HepG2 (cell line): ENCODE measurements around the gene RHO. TPM values are rescaled to one million over a fixed set of nuclear protein-coding genes. Genes with fewer than 3 reads are reported as not detected.

Experiments
- ATAC-seq: fragments of 200-7000 bp; cut with Tn5 transposase; 3 replicates; pipeline ENCODE4 v1.9.1; 2020; ENCODE audit warnings: mild to moderate bottlenecking, moderate library complexity
- BruUV-seq: library from RNA; stranded (reverse); fragments of 400-500 nt; replicated peaks from 2 replicates; lab custom pipeline; 2021; lab: Mats Ljungman, UMichigan
- CTCF ChIA-PET: fragments of 300-600 bp; formaldehyde crosslinking; extraction: SDS; loops from one replicate; lab custom pipeline; 2021; ENCODE audit warnings: low total read pairs, inconsistent platforms, low intra/inter-chr PET ratio; lab: Yijun Ruan, JAX
- POLR2A ChIA-PET: fragments of 350-600 bp; sonication (Branson Sonifier 250); formaldehyde crosslinking; loops from one replicate; lab custom pipeline; 2020; ENCODE audit warnings: antibody characterized with exemption, inconsistent platforms; lab: Yijun Ruan, JAX
- DNase-seq: peaks from one replicate; pipeline ENCODE4 v3.0.0-alpha.2; 2015; ENCODE audit warnings: low spot score
- FAIRE-seq: peaks from 3 replicates; lab custom pipeline; 2011; peaks lifted over from hg19 to GRCh38; lab: Jason Lieb, UNC
- H2AFZ ChIP-seq: one replicate; pipeline ENCODE4 v1.6.1; 2011; ENCODE audit warnings: low read length, inconsistent platforms
- H3K27ac ChIP-seq: fragments of 300-600 bp; 3 replicates; pipeline ENCODE4 v1.8.0; 2011; ENCODE audit warnings: mixed run types, mild to moderate bottlenecking, mixed read lengths, low read length, inconsistent platforms; ENCODE audit not compliant: insufficient read depth; ENCODE audit errors: extremely low read length
- H3K27me3 ChIP-seq, 2 experiments: fragments of 200-600 bp in 1 of 2; 2 replicates in 1 of 2; 3 replicates in 1 of 2; pipeline versions ENCODE4 v1.6.0 to v1.8.0; 2011; ENCODE audit warnings: low read length in 2 of 2, mild to moderate bottlenecking in 2 of 2, moderate library complexity in 2 of 2, inconsistent platforms in 1 of 2; ENCODE audit not compliant: insufficient read depth in 2 of 2, control insufficient read depth in 1 of 2
- H3K36me3 ChIP-seq, 2 experiments: fragments of 200-600 bp in 1 of 2; replicated peaks in 1 of 2; 2 replicates in 1 of 2; 3 replicates in 1 of 2; pipeline versions ENCODE4 v1.5.1 to v1.8.0; 2011; ENCODE audit warnings: low read length in 2 of 2, inconsistent platforms in 1 of 2; ENCODE audit not compliant: insufficient read depth in 2 of 2, control insufficient read depth in 1 of 2
- H3K4me1 ChIP-seq: 2 replicates; pipeline ENCODE4 v1.5.1; 2012; ENCODE audit warnings: low read length, inconsistent platforms; ENCODE audit not compliant: insufficient read depth
- H3K4me2 ChIP-seq: 2 replicates; pipeline ENCODE4 v1.6.0; 2011; ENCODE audit warnings: low read depth, low read length, inconsistent platforms
- H3K4me3 ChIP-seq, 3 experiments: fragments of 200-600 bp in 1 of 3; sonication (generic), shearing (Covaris generic) in 1 of 3; replicated peaks in 1 of 3; 2 replicates each; pipeline ENCODE4 v1.5.1; 2011 to 2016; ENCODE audit warnings: low read length in 3 of 3, inconsistent platforms in 2 of 3, low read depth in 2 of 3, mild to moderate bottlenecking in 2 of 3, control low read depth in 1 of 3, mixed read lengths in 1 of 3; ENCODE audit not compliant: insufficient read depth in 1 of 3
- H3K79me2 ChIP-seq: one replicate; pipeline ENCODE4 v1.6.1; 2011; ENCODE audit warnings: low read length, inconsistent platforms; ENCODE audit not compliant: insufficient read depth
- H3K9ac ChIP-seq: 2 replicates; pipeline ENCODE4 v1.6.0; 2011; ENCODE audit warnings: mild to moderate bottlenecking, low read depth, low read length, inconsistent platforms; ENCODE audit not compliant: insufficient read depth
- H3K9me3 ChIP-seq: 2 replicates; pipeline ENCODE4 v1.5.1; 2012; ENCODE audit warnings: mild to moderate bottlenecking, low read length
- H4K20me1 ChIP-seq: 2 replicates; pipeline ENCODE4 v1.6.0; 2011; ENCODE audit warnings: inconsistent platforms, mild to moderate bottlenecking, low read length, moderate library complexity; ENCODE audit not compliant: insufficient read depth
- ARNT ChIP-seq: fragments of 450-650 bp; IDR thresholded peaks from 2 replicates; pipeline ENCODE4 v1.6.1; 2017
- WGBS: methylation state at CpG from one replicate; pipeline ENCODE4 v1.1.6; 2017; ENCODE audit warnings: low lambda C conversion rate; 5-methylcytosine and 5-hydroxymethylcytosine counted together
- in situ Hi-C: cut with HindIII; loops from 2 replicates; pipeline ENCODE4 v1.10.0; 2017; ENCODE audit warnings: low pct_unique_long_range_greater_than_20kb; ENCODE audit not compliant: extremely low pct_ligation_motif_present
- intact Hi-C: fragments of 100-400 bp; cut with micrococcal nuclease; formaldehyde crosslinking; loops from one replicate; pipeline ENCODE4 v1.10.0; 2022; ENCODE audit not compliant: unreplicated experiment
- polyA plus RNA-seq, 8 experiments: library from polyadenylated mRNA; depleted of rRNA in 3 of 8; stranded (reverse) in 7 of 8; unstranded in 1 of 8; fragments of >200 nt; fragmentation: Illumina TruSeq in 4 of 8; extraction: Trizol in 4 of 8; gene quantifications; 2 replicates each; pipeline versions ENCODE4 v1.2.1 to v1.2.3, GENCODE V29; 2011 to 2016; ENCODE audit warnings: low read depth in 4 of 8, missing spikeins in 1 of 8, mixed read lengths in 1 of 8; ENCODE audit not compliant: insufficient read depth in 1 of 8
- total RNA-seq, 5 experiments: library from RNA; depleted of rRNA; stranded (reverse); fragments of >200 nt; fragmentation: Illumina TruSeq; extraction: Trizol; gene quantifications; 2 replicates each; pipeline ENCODE4 v1.2.3, GENCODE V29; 2016; ENCODE audit warnings: low read depth in 1 of 5
- TF ChIP-seq, protein P1 (sequence below): sonication (generic); formaldehyde crosslinking; IDR thresholded peaks from 2 replicates; pipeline ENCODE4 v1.4.0; 2020; ENCODE audit warnings: missing genetic modification reagents
- TF ChIP-seq, protein P2 (sequence below): sonication (generic); formaldehyde crosslinking; IDR thresholded peaks from 2 replicates; pipeline ENCODE4 v1.4.0; 2020; ENCODE audit warnings: missing genetic modification reagents

RHO gene
- total and polyA plus RNA-seq, 2 of the 13 experiments (the other 11 are each of a cell fraction or from before 2014, with no cell fraction given), result not detected

DNA sequence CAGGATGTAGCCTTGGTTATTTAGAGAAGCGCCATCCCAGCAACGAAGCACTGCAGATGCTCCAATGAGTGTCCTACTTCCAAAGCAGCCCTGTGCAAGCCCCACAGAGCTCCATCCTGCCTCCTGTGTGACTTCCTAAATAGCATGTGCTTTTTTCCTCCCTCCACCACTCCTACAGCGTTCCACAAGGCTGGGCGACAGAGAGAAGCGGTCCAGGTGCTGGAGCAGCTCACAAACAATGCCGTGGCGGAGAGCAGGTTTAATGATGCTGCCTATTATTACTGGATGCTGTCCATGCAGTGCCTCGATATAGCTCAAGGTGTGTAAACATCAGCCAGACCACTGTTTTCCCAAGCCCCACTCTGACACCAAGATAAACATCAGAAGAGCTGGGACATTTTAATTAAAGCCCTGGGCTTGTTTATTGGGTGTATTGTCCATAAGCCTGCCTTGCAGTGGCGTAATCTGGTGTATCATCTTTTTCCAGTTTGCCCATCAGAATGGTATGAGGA, 22.2 kb upstream of the RHO start:
- no TSS peak for BruUV-seq
- H3K4me2 ChIP-seq, result no peak overlapping the region
- H3K9me3 ChIP-seq, result no peaks in the 10 kb centered on the region
- ATAC-seq (no peak), FAIRE-seq (no peak), DNase-seq (no peak)
- in situ Hi-C loops, result no loop called here
- no peaks in the 10 kb centered on the region for H3K27me3 ChIP-seq
- TF ChIP-seq ARNT, result no peak
- TF ChIP-seq, protein P1, sequence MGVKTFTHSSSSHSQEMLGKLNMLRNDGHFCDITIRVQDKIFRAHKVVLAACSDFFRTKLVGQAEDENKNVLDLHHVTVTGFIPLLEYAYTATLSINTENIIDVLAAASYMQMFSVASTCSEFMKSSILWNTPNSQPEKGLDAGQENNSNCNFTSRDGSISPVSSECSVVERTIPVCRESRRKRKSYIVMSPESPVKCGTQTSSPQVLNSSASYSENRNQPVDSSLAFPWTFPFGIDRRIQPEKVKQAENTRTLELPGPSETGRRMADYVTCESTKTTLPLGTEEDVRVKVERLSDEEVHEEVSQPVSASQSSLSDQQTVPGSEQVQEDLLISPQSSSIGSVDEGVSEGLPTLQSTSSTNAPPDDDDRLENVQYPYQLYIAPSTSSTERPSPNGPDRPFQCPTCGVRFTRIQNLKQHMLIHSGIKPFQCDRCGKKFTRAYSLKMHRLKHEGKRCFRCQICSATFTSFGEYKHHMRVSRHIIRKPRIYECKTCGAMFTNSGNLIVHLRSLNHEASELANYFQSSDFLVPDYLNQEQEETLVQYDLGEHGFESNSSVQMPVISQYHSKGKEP (CRISPR knock-in tag), result no peak
- TF ChIP-seq, protein P2, sequence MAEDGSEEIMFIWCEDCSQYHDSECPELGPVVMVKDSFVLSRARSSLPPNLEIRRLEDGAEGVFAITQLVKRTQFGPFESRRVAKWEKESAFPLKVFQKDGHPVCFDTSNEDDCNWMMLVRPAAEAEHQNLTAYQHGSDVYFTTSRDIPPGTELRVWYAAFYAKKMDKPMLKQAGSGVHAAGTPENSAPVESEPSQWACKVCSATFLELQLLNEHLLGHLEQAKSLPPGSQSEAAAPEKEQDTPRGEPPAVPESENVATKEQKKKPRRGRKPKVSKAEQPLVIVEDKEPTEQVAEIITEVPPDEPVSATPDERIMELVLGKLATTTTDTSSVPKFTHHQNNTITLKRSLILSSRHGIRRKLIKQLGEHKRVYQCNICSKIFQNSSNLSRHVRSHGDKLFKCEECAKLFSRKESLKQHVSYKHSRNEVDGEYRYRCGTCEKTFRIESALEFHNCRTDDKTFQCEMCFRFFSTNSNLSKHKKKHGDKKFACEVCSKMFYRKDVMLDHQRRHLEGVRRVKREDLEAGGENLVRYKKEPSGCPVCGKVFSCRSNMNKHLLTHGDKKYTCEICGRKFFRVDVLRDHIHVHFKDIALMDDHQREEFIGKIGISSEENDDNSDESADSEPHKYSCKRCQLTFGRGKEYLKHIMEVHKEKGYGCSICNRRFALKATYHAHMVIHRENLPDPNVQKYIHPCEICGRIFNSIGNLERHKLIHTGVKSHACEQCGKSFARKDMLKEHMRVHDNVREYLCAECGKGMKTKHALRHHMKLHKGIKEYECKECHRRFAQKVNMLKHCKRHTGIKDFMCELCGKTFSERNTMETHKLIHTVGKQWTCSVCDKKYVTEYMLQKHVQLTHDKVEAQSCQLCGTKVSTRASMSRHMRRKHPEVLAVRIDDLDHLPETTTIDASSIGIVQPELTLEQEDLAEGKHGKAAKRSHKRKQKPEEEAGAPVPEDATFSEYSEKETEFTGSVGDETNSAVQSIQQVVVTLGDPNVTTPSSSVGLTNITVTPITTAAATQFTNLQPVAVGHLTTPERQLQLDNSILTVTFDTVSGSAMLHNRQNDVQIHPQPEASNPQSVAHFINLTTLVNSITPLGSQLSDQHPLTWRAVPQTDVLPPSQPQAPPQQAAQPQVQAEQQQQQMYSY, result no peak
- H3K36me3 ChIP-seq, result peaks cover 8 to 9% of the 10 kb centered on the region in 2 experiments; a peak in 2 of 5 replicates
- intact Hi-C loops, result no loop called here
- peaks cover 24% of the 10 kb centered on the region for H3K4me1 ChIP-seq
- H3K27ac ChIP-seq, result no peak overlapping the region
- POLR2A ChIA-PET, result interaction anchor here (0.8 kb wide), 1 partner anchor 29 kb away, joined by 3 read pairs; no protein-coding TSS in a partner anchor
- H3K79me2 ChIP-seq, result no peaks in the 10 kb centered on the region
- no peak overlapping the region for H3K9ac ChIP-seq
- no peak overlapping the region for H2AFZ ChIP-seq
- no peaks in the 10 kb centered on the region for H4K20me1 ChIP-seq
- H3K4me3 ChIP-seq, result no peak overlapping the region
- CTCF ChIA-PET, result no interaction called here
- WGBS, result 89% methylated on average over 9 of the region's 9 CpGs
